HCT116 (cell line): ENCODE results near the gene TMTC2. TPM values are rescaled to one million over a fixed set of nuclear protein-coding genes. Genes with fewer than 3 reads are reported as not detected.

Source experiments
- ATAC-seq: fragments of 200-7000 bp; cut with Tn5 transposase; 2 replicates; pipeline ENCODE4 v1.9.1; 2020; ENCODE audit warnings: mild to moderate bottlenecking, moderate library complexity
- BruUV-seq: library from RNA; stranded (reverse); fragments of 400-500 nt; replicated peaks from 2 replicates; lab custom pipeline; 2021; lab: Mats Ljungman, UMichigan
- CTCF ChIA-PET: fragments of 300-600 bp; sonication (Branson Sonifier 250); formaldehyde crosslinking; loops from one replicate; lab custom pipeline; 2021; ENCODE audit warnings: antibody characterized with exemption; lab: Charles Lee
- POLR2A ChIA-PET: fragments of 300-600, 350-600 bp; sonication (Branson Sonifier 250); formaldehyde crosslinking; loops from one replicate; lab custom pipeline; 2021; ENCODE audit warnings: antibody characterized with exemption; lab: Charles Lee
- RAD21 ChIA-PET, 2 experiments: fragments of 300-600 bp; sonication (Branson Sonifier 250); formaldehyde crosslinking; loops; one replicate each; lab custom pipeline; 2023; ENCODE audit warnings: low total read pairs in 2 of 2; ENCODE audit not compliant: uncharacterized antibody in 2 of 2, unreplicated experiment in 2 of 2, low non-redundant PET in 1 of 2; lab: Charles Lee
- DNase-seq: peaks from one replicate; pipeline ENCODE4 v3.0.0-alpha.2; 2010; ENCODE audit warnings: low read depth, low spot score
- H2AFZ ChIP-seq: fragments of 200-600 bp; shearing (Covaris generic), sonication (generic); 2 replicates; pipeline ENCODE4 v1.6.1; 2017; ENCODE audit warnings: low read depth, mixed run types, mixed read lengths, antibody characterized with exemption, low read length; ENCODE audit not compliant: poor library complexity, severe bottlenecking
- H3K27ac ChIP-seq: 2 replicates; pipeline ENCODE4 v1.5.1; 2012; ENCODE audit warnings: low read depth, low read length
- H3K27me3 ChIP-seq: fragments of 200-600 bp; sonication (generic); 2 replicates; pipeline ENCODE4 v1.6.1; 2016; ENCODE audit warnings: mixed run types, low read length, mixed read lengths; ENCODE audit not compliant: insufficient read depth
- H3K36me3 ChIP-seq, 2 experiments: fragments of 200-500 bp in 1 of 2; fragments of 200-600 bp in 1 of 2; sonication (Bioruptor generic) in 1 of 2; sonication (generic) in 1 of 2; 2 replicates each; pipeline versions ENCODE4 v1.5.1 to v1.6.1; 2014 to 2016; ENCODE audit warnings: low read length in 2 of 2, inconsistent platforms in 1 of 2, mixed read lengths in 1 of 2, mixed run types in 1 of 2; ENCODE audit not compliant: insufficient read depth in 2 of 2, control insufficient read depth in 1 of 2
- H3K4me1 ChIP-seq, 2 experiments: fragments of 200-600 bp in 1 of 2; sonication (generic) in 1 of 2; 2 replicates each; pipeline versions ENCODE4 v1.5.1 to v1.6.1; 2012 to 2017; ENCODE audit warnings: low read length in 2 of 2, inconsistent platforms in 1 of 2, mild to moderate bottlenecking in 1 of 2, mixed read lengths in 1 of 2, mixed run types in 1 of 2, moderate library complexity in 1 of 2; ENCODE audit not compliant: insufficient read depth in 2 of 2, control insufficient read depth in 1 of 2
- H3K4me2 ChIP-seq: fragments of 200-600 bp; sonication (generic); 2 replicates; pipeline ENCODE4 v1.6.1; 2017; ENCODE audit warnings: mixed run types, low read length, mixed read lengths
- H3K4me3 ChIP-seq, 2 experiments: fragments of 200-600 bp in 1 of 2; sonication (generic) in 1 of 2; replicated peaks in 1 of 2; 2 replicates each; pipeline ENCODE4 v1.5.1; 2011 to 2016; ENCODE audit warnings: low read length in 2 of 2, control low read depth in 1 of 2, low read depth in 1 of 2, mild to moderate bottlenecking in 1 of 2, mixed read lengths in 1 of 2, mixed run types in 1 of 2
- H3K79me2 ChIP-seq: fragments of 200-600 bp; sonication (generic); 2 replicates; pipeline ENCODE4 v1.6.1; 2017; ENCODE audit warnings: mild to moderate bottlenecking, mixed run types, low read length, moderate library complexity, mixed read lengths; ENCODE audit not compliant: insufficient read depth
- H3K9ac ChIP-seq: fragments of 200-600 bp; sonication (generic); 2 replicates; pipeline ENCODE4 v1.6.1; 2016; ENCODE audit warnings: low read length, mixed read lengths
- H3K9me2 ChIP-seq: fragments of 200-600 bp; sonication (generic), shearing (Covaris generic); 2 replicates; pipeline ENCODE4 v1.6.1; 2017; ENCODE audit warnings: mixed run types, mild to moderate bottlenecking, moderate library complexity; ENCODE audit not compliant: insufficient read depth
- H3K9me3 ChIP-seq, 2 experiments: fragments of 200-500 bp in 1 of 2; fragments of 200-600 bp in 1 of 2; sonication (Bioruptor generic) in 1 of 2; sonication (generic) in 1 of 2; 2 replicates each; pipeline ENCODE4 v1.6.1; 2014 to 2017; ENCODE audit warnings: low read length in 2 of 2, mixed read lengths in 2 of 2, inconsistent platforms in 1 of 2, low read depth in 1 of 2, mild to moderate bottlenecking in 1 of 2, mixed run types in 1 of 2, moderate library complexity in 1 of 2; ENCODE audit not compliant: control insufficient read depth in 1 of 2, insufficient read depth in 1 of 2
- H4K20me1 ChIP-seq: fragments of 200-600 bp; sonication (generic), shearing (Covaris generic); 2 replicates; pipeline ENCODE4 v1.6.1; 2017; ENCODE audit warnings: mixed run types, mild to moderate bottlenecking, moderate library complexity; ENCODE audit not compliant: insufficient read depth
- CBX3 ChIP-seq: IDR thresholded peaks from 2 replicates; pipeline ENCODE4 v1.6.1; 2012; ENCODE audit warnings: low read depth
- CEBPB ChIP-seq: IDR thresholded peaks from 2 replicates; pipeline ENCODE4 v1.6.1; 2012; ENCODE audit warnings: low read depth
- CTCF ChIP-seq, 3 experiments: fragments of 200-600 bp in 1 of 3; sonication (generic) in 1 of 3; IDR thresholded peaks in 2 of 3; conservative IDR thresholded peaks in 1 of 3; 2 replicates each; pipeline ENCODE4 v1.5.1; 2012 to 2017; ENCODE audit warnings: low read depth in 2 of 3, low read length in 2 of 3, antibody characterized with exemption in 1 of 3, borderline replicate concordance in 1 of 3, control low read depth in 1 of 3, mild to moderate bottlenecking in 1 of 3, mixed read lengths in 1 of 3, mixed run types in 1 of 3, moderate library complexity in 1 of 3; ENCODE audit not compliant: insufficient read depth in 1 of 3
- EGR1 ChIP-seq: IDR thresholded peaks from 2 replicates; pipeline ENCODE4 v1.6.1; 2012; ENCODE audit warnings: low read depth
- ELF1 ChIP-seq: IDR thresholded peaks from 2 replicates; pipeline ENCODE4 v1.6.1; 2012; ENCODE audit warnings: low read depth, borderline replicate concordance
- EZH2 ChIP-seq: fragments of 200-600 bp; sonication (generic); IDR thresholded peaks from 2 replicates; pipeline ENCODE4 v1.6.1; 2017; ENCODE audit warnings: antibody characterized with exemption, mixed run types
- EZH2phosphoT487 ChIP-seq: fragments of 200-600 bp; IDR thresholded peaks from 2 replicates; pipeline ENCODE4 v1.6.1; 2018; ENCODE audit warnings: antibody characterized with exemption, borderline replicate concordance
- FOSL1 ChIP-seq: IDR thresholded peaks from 2 replicates; pipeline ENCODE4 v1.6.1; 2012; ENCODE audit warnings: low read depth
- JUND ChIP-seq: IDR thresholded peaks from 2 replicates; pipeline ENCODE4 v1.6.1; 2012
- MAX ChIP-seq: IDR thresholded peaks from 2 replicates; pipeline ENCODE4 v1.6.1; 2012
- POLR2A ChIP-seq: IDR thresholded peaks from 2 replicates; pipeline ENCODE4 v1.7.0; 2011; ENCODE audit warnings: borderline replicate concordance; ENCODE audit not compliant: insufficient read depth, insufficient read length; ENCODE audit errors: extremely low read depth
- RAD21 ChIP-seq: IDR thresholded peaks from 2 replicates; pipeline ENCODE4 v1.6.1; 2012; ENCODE audit warnings: low read depth, mild to moderate bottlenecking
- SP1 ChIP-seq: IDR thresholded peaks from 2 replicates; pipeline ENCODE4 v1.6.1; 2012; ENCODE audit warnings: low read depth
- SRF ChIP-seq: IDR thresholded peaks from 2 replicates; pipeline ENCODE4 v1.6.1; 2012; ENCODE audit warnings: low read depth
- TCF7L2 ChIP-seq: IDR thresholded peaks from 2 replicates; pipeline ENCODE4 v1.7.0; 2011; ENCODE audit warnings: borderline replicate concordance, inconsistent platforms; ENCODE audit not compliant: insufficient read depth, insufficient read length; ENCODE audit errors: extremely low read depth
- YY1 ChIP-seq: IDR thresholded peaks from 2 replicates; pipeline ENCODE4 v1.6.1; 2011; ENCODE audit warnings: low read length, low read depth, moderate library complexity, mild to moderate bottlenecking; ENCODE audit not compliant: insufficient replicate concordance; ENCODE audit errors: extremely low read depth
- ZBTB33 ChIP-seq: IDR thresholded peaks from 2 replicates; pipeline ENCODE4 v1.6.1; 2011; ENCODE audit warnings: mild to moderate bottlenecking, low read length, moderate library complexity; ENCODE audit not compliant: insufficient replicate concordance; ENCODE audit errors: extremely low read depth
- ZFX ChIP-seq: fragments of 450-650 bp; IDR thresholded peaks from 2 replicates; pipeline ENCODE4 v1.6.1; 2017
- ZNF274 ChIP-seq: fragments of 200-500 bp; sonication (Bioruptor generic); IDR thresholded peaks from 2 replicates; pipeline ENCODE4 v1.6.1; 2014; ENCODE audit warnings: mild to moderate bottlenecking, low read depth, low read length, inconsistent platforms
- intact Hi-C: fragments of 100-400 bp; cut with micrococcal nuclease; formaldehyde crosslinking; loops from 2 replicates; pipeline ENCODE4 v1.10.0; 2022
- total RNA-seq: library from RNA; stranded (reverse); gene quantifications from one replicate; pipeline ENCODE4 v1.2.1, GENCODE V29; 2021; ENCODE audit not compliant: unreplicated experiment

Gene TMTC2
- total RNA-seq, 1 experiment from 2014 or later: 11.5 TPM

GRCh38 chr12:82727886-82728285 lies 41.2 kb downstream of the TMTC2 start:
- no TSS peak for BruUV-seq
- no peaks in the 10 kb centered on the region for H4K20me1 ChIP-seq
- no peaks in the 10 kb centered on the region for H3K9me3 ChIP-seq
- no peak for ATAC-seq
- H3K4me2 ChIP-seq: no peak overlapping the region
- H3K9ac ChIP-seq: no peak overlapping the region
- no peak overlapping the region for H2AFZ ChIP-seq
- H3K9me2 ChIP-seq: no peaks in the 10 kb centered on the region
- POLR2A ChIA-PET: no interaction called here
- no peak overlapping the region for H3K27ac ChIP-seq
- H3K4me1 ChIP-seq: no peaks in the 10 kb centered on the region
- H3K27me3 ChIP-seq: no peaks in the 10 kb centered on the region
- RAD21 ChIA-PET: no interaction called here
- intact Hi-C loops: no loop called here
- no peaks in the 10 kb centered on the region for H3K79me2 ChIP-seq
- no peaks in the 10 kb centered on the region for H3K36me3 ChIP-seq
- CTCF ChIA-PET: no interaction called here
- TF ChIP-seq YY1: no peak
- no peak for TF ChIP-seq TCF7L2
- TF ChIP-seq EGR1: no peak
- TF ChIP-seq ZBTB33: no peak
- TF ChIP-seq ELF1: no peak
- TF ChIP-seq SRF: no peak
- TF ChIP-seq CEBPB: no peak
- no peak for TF ChIP-seq SP1
- DNase-seq: no peak
- no peak overlapping the region for H3K4me3 ChIP-seq

- no peaks in the 10 kb centered on the region for H3K79me2 ChIP-seq
- no peak overlapping the region for H2AFZ ChIP-seq
- H3K27me3 ChIP-seq: no peaks in the 10 kb centered on the region
- no peaks in the 10 kb centered on the region for H3K36me3 ChIP-seq
- H4K20me1 ChIP-seq: no peaks in the 10 kb centered on the region
- H3K4me1 ChIP-seq: no peaks in the 10 kb centered on the region
- no peak overlapping the region for H3K4me2 ChIP-seq
- no peak overlapping the region for H3K27ac ChIP-seq
- BruUV-seq: no TSS peak
- CTCF ChIA-PET: no interaction called here
- POLR2A ChIA-PET: interaction anchor here (0.8 kb wide), 1 partner anchor 31 kb away, joined by 3 read pairs; no protein-coding TSS in a partner anchor
- no peaks in the 10 kb centered on the region for H3K9me2 ChIP-seq
- ATAC-seq: no peak
- RAD21 ChIA-PET: no interaction called here
- no peak for DNase-seq
- H3K9ac ChIP-seq: no peak overlapping the region
- H3K4me3 ChIP-seq: no peak overlapping the region
- no peaks in the 10 kb centered on the region for H3K9me3 ChIP-seq
- intact Hi-C loops: no loop called here
- TF ChIP-seq EGR1: no peak
- TF ChIP-seq MAX: no peak
- no peak for TF ChIP-seq EZH2phosphoT487
- no peak for TF ChIP-seq EZH2
- TF ChIP-seq SRF: no peak
- TF ChIP-seq CBX3: no peak
- no peak for TF ChIP-seq FOSL1
- TF ChIP-seq ZNF274: no peak
- TF ChIP-seq CTCF (IDR thresholded peaks at IDR 0.05 in 2 of 3, conservative IDR thresholded peaks at IDR 0.05 in 1 of 3; ENCODE audit: borderline replicate concordance in 1 of 3, insufficient read depth in 1 of 3, low read depth in 2 of 3, low read length in 2 of 3): no peak
- TF ChIP-seq JUND: no peak
- TF ChIP-seq POLR2A: no peak
- no peak for TF ChIP-seq SP1
- TF ChIP-seq CEBPB: no peak
- no peak for TF ChIP-seq RAD21
- TF ChIP-seq ZFX: no peak
- TF ChIP-seq, all 23 proteins: peak for 0
These were observed 42.0 kb downstream of the TMTC2 start for GRCh38 chr12:82728710-82729109.
